GM21447 (cell line): ENCODE results near the gene VENTX.

Experiments
- ATAC-seq: cut with Tn5 transposase; IDR thresholded peaks from one replicate; pipeline ENCODE4 v1.9.1; 2021; ENCODE audit not compliant: unreplicated experiment

The VENTX gene

DNA sequence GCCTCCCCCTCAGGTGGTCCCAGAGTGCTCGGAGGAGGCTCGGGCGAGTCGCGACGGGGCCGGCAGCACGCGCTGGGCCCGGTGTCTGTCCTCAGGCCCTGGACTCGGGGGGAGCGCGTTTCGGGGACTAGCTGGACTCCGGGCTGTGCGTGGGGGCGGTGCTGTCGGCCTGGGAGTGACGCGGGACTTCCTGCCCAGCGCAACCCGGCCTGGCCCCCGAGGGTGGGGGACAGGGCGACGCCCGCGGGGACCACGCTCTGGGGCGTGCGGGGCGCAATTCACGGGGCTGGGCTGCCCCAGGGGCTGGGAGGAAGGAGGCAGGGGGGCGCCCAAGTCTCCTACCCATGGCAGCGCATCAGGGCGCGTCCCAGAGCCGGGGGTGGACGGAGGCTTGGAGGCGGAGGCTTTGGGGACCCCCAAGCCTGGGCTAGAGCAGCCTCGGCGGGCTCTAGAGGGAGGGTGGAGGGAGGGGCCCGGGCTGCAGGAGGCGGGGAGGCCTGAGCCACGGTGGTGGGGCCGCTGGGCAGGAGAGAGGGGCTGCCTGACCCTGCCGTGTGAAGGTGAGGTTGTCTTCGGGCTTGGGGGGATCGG is 2.3 kb upstream of the VENTX start:
- ATAC-seq: no peak

DNA sequence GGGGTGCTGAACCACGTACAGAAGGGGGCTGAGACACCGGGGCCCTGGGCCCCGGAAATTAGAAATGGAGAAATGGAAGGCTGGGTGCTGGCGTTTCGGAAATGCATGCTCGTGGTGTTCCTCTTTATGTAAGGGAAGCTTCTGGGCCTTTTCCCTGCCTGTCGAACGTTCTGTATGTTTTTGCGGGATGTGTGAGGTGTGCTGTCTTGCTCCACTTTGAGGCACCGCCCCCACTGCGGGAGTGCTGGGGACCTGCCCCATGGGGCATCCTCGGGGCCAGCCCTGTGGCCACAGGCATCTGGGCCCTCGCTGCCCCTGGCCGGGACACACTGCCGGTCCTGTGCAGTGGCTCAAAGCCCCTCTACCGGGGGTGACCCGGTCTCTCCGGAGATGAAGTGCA is 1.7 kb upstream of the VENTX start:
- no peak for ATAC-seq

DNA sequence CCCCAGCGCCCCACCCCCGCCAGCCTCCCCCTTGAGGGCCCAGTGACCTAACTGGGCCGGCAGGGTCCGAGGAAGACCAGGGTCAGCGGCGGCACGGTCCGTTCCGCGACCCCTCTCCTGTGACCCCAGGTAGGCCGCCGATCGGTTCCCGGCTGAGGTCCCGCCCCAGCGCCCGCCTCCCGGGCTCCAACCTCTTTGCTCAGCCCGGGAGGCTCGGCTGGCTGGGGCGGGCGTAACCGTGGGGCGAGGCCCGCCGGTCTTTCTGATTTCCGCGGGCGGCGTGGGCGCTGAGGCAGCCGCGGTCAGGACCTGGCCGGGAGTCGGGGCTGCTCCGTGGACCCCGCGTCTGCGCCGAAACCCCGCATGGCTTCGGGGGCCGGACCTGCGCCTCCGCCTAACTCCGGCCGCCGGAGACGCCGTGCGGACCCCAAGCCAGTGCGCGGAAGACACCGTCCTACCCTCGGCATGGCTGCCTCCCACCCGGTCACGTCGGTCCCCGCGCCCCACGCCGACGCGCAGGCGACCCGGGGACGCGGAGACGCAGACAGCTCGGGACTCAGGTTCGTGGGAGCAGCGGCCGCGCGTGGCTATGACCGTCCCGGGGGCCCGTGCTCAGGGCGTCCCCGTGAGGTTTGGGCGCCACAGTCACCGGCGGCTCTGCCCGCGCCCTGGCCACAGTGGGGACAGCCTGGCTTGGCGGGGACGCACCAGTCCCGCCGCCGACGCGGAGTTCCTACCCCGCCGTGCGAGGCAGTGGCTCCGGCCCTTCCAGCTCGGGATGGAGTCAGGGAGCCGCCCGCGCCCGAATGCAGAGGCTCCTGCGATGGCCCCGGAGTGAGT is 1.0 kb upstream of the VENTX start:
- ATAC-seq: no peak

DNA sequence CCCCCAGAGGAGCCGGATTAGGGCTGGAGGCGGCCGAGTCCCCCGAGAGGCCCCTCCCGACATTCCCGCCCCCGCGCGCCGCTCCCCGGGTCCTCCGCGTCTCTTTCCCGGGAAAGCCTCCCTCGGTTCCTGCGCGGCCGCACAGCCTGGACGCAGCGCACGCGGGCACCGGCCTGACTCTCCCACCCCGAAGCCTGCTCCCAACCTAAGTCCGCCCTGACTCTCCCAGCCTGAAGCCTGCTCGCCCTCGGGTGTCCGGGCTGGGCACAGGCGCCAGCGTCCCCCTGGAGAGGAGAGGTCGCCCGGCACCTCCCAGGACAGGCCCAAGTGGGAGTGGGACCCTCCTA is 441 bp upstream of the VENTX start:
- no peak for ATAC-seq

DNA sequence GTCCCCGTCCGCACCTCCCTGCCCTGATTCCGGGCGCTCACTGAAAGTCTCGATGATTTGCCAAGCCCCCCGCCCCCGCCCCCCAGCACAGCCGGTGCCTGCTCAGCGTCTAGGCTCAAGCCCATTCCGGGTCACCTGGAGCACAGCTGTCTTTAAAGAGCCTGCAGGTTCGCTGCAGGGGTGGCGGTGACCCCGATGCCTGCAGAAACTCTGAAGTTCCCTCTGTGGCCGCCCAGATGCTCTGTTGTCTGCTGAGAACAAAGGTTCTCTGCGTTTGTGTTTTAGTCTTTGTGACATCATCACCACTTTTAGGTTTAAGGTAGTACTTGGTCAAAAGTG is 780 bp downstream of the VENTX start:
- no peak for ATAC-seq

DNA sequence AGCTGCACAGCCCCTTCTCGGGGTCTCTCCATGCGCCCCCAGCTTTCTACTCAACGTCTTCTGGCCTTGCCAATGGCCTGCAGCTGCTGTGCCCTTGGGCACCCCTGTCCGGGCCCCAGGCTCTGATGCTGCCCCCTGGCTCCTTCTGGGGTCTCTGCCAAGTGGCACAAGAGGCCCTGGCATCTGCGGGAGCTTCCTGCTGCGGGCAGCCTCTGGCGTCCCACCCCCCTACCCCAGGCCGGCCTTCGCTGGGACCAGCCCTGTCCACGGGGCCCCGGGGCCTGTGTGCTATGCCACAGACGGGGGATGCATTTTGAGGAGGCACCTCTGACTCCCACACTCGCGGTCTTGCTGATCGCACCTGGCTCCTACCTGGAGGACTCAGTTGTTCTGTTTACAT is 2.3 kb downstream of the VENTX start:
- no peak for ATAC-seq

DNA sequence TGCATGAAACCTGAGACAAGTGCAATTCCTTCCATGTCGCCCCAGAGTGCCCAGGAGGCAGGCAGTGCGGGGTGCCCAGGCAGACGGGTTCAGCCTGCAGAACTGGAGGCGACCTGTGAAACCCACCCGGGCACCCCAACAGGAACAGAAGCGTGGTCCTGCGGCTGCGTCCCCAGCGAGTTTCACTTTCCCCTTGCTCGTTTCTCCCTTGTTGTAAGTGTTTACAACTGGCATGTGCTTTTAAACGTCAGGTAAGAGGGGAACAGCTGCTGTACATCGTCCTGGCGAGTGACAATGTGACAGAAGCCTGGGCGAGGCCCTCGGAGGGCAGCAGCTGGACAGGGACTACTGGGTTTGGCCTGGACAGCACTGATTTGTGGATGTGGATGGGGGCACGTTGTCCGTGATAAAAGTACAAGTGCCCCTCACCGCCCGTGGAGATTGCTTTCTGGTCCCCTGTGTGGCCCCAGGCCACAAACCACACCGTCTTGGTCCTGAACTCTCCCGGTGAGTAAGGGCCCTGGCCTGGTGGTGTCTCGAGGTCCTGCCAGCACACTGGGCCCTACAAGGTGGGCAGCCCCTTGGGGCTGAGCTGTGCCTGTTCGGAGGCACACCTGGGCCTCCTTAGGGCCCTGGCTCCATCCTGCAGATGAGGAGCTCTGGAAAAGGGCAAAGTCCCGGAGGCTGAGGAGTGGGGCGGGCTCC is 4.0 kb downstream of the VENTX start:
- peak; percentile 88 for ATAC-seq

DNA sequence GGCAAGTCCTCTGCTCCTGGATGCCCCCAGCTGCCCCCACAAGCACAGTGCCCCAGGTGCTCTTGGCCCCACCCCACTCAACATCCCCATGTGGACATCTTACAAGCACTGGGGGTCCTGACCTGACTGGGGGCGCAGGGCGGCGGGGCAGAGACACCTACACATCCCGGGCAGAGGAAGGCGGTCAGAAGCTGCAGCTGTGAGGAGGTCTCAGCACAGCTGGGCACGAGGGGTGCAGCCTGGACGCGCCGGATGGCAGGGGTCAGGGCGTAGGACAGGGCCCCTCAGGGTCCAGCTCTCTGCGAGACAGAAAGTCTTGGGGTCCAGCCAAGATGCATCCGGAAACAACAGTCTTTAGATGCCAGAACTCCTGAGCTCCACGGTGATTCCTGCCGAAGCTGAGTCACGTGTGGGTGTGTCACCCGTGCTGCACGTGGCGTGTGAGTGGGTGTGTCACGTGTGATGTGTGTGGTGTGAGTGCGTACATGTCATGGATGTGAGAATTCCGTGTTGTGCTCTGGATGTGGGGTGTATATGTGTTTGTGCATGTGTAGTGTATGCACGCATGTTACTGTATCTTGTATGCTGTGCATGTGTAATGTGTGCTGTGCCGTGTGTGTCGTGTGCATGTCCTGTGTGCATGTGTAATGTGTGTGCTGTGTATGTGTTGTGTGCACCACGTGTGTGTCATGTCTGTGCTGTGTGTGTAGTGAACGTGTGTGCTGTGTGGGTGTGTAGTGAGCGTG is 5.1 kb downstream of the VENTX start:
- ATAC-seq: no peak

DNA sequence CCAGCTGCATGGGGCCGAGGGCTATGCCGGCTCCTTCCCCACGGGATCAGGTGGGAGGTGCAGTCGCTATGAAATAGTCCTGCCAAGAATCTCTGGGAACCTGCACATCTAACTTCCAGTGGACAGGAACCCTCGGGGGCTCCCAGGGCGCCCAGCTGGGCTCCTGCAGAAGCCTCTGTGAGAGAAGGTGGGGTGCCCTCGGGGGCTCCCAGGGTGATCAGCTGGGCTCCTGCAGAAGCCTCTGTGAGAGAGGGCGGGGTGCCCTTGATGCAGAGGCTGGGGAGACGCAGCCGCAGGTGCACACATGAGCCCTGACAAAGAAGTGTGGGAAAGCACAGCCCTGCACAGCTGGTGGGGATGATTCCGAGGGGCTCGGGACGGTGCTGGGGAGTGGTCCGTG is 5.9 kb downstream of the VENTX start:
- ATAC-seq: no peak

DNA sequence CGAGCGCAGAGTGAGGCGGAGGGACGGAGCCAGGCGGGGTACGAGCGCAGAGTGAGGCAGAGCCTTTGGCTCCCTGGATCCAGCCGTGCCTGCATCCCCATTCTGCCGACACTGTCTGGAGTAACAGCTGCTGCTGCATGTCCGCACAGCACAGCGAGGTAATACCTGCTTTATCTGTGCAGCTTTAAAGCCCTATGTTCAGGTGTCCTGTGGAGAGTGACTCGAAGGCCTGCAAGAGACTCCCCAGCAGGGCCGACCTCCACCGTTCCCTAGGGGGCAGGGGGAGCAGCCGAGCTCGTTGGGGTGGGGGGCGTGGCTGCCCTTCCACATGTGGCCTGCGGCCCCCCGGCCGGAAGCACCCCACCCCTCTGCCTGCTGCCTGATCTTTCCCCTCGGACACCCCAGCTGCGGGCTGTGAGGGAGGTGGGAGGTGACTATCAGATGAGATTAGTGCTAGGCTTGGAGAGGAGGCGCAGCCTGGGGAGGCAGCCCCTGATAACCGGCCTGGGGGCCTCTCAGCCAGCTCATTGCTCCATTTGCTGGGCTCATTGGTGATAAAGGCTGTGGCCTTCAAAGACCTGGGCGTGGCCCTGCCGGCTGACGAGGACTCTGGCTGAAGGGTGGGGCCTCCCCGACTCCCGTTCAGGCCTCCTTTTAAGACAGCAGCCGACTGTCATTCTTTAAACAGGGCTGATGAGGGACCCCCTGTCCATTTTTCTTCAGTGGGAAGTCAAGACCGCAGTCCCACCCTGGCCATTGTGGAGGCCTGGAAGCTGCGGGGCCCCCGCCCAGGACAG is 8.0 kb downstream of the VENTX start:
- ATAC-seq: no peak

DNA sequence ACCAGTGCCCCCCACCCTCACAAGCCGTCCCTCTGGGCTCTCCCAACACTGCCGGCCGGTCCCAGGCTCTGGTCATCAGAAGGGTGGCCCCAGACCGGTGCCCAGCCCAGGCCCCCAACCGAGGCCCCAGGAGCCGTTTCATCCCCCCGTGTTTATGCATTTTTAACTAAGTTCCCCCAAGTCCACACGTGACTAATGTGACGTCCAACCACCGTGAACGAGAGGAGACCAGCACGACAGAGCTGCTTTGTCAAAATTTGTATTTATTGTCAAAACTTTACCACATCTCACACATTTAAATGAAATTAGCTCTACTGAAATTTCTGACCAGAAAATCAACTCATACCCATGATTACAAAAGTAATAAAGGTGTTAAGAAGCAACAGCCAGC is 8.6 kb downstream of the VENTX start:
- no peak for ATAC-seq

DNA sequence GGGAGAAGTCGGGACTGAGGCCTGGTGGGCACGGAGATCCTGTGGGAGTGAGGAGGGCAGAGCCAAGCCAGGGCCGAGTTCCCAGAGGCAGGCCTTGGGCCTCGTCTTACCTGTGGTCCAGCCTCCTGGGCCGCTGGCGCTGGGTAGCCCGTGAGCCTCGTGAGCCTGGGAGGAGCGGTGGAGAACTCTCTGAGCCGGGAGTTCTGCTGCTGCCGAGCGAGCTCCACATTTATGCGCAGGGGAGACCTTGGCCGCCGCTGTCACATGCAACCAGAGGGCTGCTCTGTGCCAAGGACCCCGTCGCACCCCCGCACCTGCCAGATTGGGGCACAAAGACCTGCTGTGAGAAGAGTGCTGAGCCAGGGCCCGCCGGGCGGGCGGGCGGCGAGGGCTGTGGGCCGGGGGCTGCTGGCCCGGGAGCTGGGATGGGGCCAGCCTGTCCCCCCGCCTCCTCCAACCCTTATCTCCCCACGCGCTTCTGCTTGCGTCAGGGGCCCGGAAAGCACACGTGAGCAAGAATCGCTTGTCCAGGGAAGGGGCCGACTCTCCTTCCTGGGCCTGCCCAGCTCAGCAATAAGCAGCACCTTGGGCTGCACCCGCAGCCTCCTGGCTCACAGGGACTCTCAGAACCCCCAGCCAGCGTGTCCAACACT is 10.2 kb downstream of the VENTX start:
- no peak for ATAC-seq

DNA sequence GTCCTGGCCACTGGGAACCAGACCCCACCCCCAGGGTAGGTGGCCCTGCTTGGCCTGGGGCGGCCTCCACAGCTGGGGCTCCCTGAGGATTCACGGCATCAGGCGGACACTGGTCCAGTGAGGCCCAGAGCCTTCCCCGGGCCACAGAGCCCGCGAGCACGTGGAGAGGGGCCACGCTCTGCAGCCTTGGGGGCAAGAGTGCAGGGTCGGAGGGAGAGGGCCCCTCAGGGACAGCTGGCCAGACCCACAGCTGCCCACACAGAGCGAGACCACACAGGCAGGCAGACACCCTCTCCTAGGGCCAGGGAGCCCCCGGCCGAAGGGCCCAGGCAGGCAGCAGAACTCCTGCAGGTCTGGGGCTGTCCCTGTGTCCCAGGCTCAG is 10.7 kb downstream of the VENTX start:
- ATAC-seq: no peak

DNA sequence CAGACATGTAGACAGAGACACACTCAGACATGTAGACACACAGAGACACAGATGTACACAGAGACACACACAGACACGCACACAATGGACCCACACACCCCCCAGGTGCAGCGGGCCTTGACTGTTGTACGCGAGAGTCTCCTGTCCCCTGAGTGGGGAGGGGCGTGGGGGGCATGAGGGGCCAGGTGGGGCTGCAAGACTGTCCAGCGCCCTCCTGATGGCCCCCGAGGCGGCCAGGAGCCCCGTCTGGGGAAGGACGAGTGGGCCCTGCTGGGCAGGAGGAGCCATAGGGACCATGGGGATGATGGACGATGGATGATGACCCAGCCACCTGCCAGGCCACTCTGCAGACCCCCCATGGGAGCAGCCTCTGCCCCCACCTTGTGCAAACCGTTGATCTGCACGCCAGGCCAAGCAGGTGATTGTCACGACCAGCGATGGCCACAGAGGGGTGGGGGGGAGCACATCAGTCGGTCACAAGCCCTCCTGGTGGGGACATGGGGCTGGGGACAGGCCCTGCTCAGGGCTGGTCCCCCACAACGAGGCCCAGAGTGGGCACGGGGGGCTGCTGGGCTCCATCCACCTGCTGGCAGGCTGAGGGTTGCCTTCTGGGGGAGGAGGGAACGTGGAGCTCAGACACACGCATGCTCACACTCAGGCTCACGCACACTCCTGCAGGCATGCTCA is 11.6 kb downstream of the VENTX start:
- ATAC-seq: no peak

DNA sequence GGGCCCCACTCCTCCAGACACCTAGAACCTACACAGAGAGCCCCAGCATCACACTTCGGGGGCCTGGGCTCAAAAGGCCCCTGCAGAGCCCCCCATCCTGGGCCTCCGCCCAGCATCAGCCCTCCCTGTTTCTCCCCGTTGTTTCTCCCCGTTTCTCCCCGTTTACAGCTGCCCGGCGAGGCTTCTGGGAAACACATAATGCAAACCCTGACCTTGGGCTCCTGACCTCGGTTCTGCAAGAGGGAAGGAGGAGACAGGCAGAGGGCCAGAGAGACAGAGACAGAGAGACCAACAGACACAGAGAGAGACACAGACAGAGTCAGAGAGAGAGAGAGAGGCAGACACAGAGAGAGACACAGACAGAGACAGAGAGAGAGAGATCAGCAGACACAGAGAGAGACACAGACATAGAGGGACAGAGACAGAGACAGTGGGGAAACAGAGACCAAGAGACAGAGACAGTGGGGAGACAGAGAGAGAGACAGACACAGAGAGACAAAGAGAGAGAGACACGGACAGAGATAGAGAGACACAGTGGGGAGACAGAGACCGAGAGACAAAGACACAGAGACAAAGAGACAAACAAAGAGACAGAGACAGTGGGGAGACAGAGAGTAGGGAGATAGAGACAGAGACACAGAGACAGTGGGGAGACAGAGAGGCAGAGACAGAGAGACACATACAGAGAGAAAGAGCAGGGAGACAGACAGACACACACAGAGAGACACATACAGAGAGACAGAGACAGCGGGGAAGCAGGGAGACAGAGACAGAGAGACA is 12.5 kb downstream of the VENTX start:
- no peak for ATAC-seq

DNA sequence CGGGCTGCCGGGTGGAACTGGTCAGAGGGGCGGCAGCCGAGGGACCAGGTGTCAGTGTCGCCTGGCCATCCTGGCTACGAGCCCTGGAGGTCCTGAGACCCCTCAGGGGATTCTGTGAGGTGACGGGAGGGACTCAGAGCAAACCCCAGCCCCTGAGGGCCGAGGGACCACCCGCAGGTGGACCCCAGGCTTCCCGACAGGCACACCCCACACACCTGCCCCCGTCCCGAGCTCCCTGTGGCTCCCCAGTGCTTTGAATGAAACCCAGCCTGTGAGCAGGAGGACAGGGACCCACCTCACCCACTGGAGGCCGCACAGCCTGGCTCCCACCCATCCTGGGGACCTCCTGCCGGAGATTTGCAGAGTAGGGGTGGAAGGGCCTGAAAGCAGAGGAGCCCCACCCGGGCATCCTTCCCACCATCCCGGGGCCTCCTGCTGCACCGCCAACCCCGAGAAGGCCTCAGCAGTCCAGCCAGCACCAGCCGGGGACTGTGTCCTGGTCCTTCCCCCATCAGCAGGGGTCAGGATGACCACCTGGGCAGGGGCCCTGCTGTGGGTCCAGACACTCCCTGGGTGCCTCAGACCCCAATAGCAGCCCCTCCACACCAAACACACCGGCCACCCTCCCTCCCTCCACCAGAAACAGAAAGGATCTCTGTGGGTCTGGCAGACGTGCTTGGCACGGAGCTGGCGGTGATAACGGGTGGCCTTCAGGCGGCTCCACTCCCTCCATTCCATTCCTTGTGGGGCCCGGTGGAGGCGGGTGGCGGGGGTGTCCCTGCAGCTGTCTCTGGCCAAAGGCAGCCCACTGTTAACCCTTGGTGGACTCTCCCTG is 13.9 kb downstream of the VENTX start:
- ATAC-seq: no peak

DNA sequence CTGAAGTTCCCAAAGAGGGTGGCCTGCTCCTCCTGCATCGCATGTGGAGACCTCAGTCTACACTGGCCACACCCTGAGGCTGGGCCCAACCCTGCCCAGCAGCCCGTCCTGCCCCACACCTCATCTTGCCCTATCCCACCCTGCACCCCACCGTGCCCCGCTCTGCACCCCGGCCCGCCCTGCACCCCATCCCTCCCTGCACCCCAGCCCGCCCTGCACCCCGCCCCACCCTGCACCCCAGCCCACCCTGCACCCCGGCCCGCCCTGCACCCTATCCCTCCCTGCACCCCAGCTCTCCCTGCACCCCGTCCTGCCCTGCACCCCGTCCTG is 14.5 kb downstream of the VENTX start:
- ATAC-seq: no peak

DNA sequence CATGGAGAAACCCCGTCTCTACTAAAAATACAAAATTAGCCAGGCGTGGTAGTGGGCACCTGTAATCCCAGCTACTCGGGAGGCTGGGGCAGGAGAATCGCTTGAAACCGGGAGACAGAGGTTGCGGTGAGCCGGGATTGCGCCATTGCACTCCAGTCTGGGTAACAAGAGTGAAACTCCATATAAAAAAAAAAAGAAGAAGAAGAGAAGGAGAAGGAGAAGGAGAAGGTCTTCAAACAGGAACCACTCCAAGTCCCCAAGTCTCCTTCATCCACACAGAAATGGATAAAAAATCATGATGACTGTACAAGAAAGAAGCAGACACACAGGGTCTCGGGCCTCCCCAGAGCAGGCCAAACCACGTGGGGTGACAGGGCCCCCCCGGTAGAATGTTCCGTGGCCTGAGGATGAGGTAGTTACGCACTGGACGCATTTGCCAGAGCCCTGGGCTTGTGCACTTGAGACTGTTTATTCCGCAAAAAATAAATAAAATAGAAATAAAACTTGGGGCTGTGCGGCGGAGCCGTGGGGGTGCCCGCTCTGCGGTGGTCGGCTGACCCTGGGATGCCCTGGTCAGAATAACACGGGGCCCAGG is 15.8 kb downstream of the VENTX start:
- no peak for ATAC-seq
